Measurements from ENCODE around the gene ATP9A. TPM values are rescaled to one million over a fixed set of nuclear protein-coding genes. Genes with fewer than 3 reads are reported as not detected.

ATP9A gene
- total RNA-seq, 5 donors from 2014 or later (not counting 1 experiment from before 2014, with no cell fraction given) = 0.44 to 0.85 (median 0.72) TPM

- ChIA-PET POLR2A (no interaction called here), CTCF (no interaction called here)
- H3K4me1 Mint-ChIP-seq = peaks cover 0 to 20% (median 13%) of the 10 kb centered on the region in 3 donors
- Histone ChIP-seq H3K27ac (ENCODE audit: low read length) (no peak overlapping the region), H3K27me3 (replicated peaks in 1 of 2; ENCODE audit: control insufficient read depth in 2 of 2, extremely low read depth in 1 of 2, insufficient read depth in 2 of 2, low read length in 1 of 2) (peaks cover 2 to 39% of the 10 kb centered on the region in 2 experiments), H3K36me3 (ENCODE audit: control insufficient read depth in 2 of 2, extremely low read depth in 1 of 2, insufficient read depth in 1 of 2, low read length in 1 of 2) (no peaks in the 10 kb centered on the region), H3K9me3 (no peaks in the 10 kb centered on the region), H3K4me3 (ENCODE audit: control insufficient read depth in 1 of 2, extremely low read depth in 1 of 2, low read length in 1 of 2) (peak overlapping the region in 1 of 2 donors; percentile 19), H3K4me1 (ENCODE audit: control insufficient read depth in 1 of 2, extremely low read depth in 1 of 2, insufficient read depth in 2 of 2, low read length in 2 of 2) (peaks cover 0 to 19% of the 10 kb centered on the region in 2 experiments)
- H3K4me3 Mint-ChIP-seq = peak overlapping the region in 2 of 3 donors; percentile 31 to 63
- H3K36me3 Mint-ChIP-seq = no peaks in the 10 kb centered on the region
- ATAC-seq (replicated peaks in 1 of 4) (no peak), DNase-seq (no peak)
- 2% methylated on average over 23 of the region's 59 CpGs for WGBS (ENCODE audit: insufficient coverage)
- H3K27me3 Mint-ChIP-seq = peaks cover 45 to 64% of the 10 kb centered on the region in 2 donors
- no peak overlapping the region for H3K27ac Mint-ChIP-seq
- H3K9me3 Mint-ChIP-seq = no peaks in the 10 kb centered on the region
Measured at GRCh38 chr20:51801122-51801822, 33.1 kb upstream of the ATP9A start.

- Histone ChIP-seq H3K4me1 (ENCODE audit: control insufficient read depth in 1 of 2, extremely low read depth in 1 of 2, insufficient read depth in 2 of 2, low read length in 2 of 2) (peaks cover 0 to 19% of the 10 kb centered on the region in 2 experiments), H3K9me3 (no peaks in the 10 kb centered on the region), H3K27me3 (replicated peaks in 1 of 2; ENCODE audit: control insufficient read depth in 2 of 2, extremely low read depth in 1 of 2, insufficient read depth in 2 of 2, low read length in 1 of 2) (peaks cover 2 to 39% of the 10 kb centered on the region in 2 experiments), H3K4me3 (ENCODE audit: control insufficient read depth in 1 of 2, extremely low read depth in 1 of 2, low read length in 1 of 2) (peak overlapping the region in 1 of 2 donors; percentile 19), H3K36me3 (ENCODE audit: control insufficient read depth in 2 of 2, extremely low read depth in 1 of 2, insufficient read depth in 1 of 2, low read length in 1 of 2) (no peaks in the 10 kb centered on the region), H3K27ac (ENCODE audit: low read length) (no peak overlapping the region)
- peak in 1 of 35 experiments; percentile 5 for DNase-seq
- ChIA-PET CTCF (no interaction called here), POLR2A (no interaction called here)
- ATAC-seq (replicated peaks in 1 of 4) = no peak
- WGBS (ENCODE audit: insufficient coverage) = 4% methylated on average over 4 of the region's 18 CpGs
- Mint-ChIP-seq H3K4me1 (peaks cover 0 to 20% (median 13%) of the 10 kb centered on the region in 3 donors), H3K27ac (no peak overlapping the region), H3K9me3 (no peaks in the 10 kb centered on the region), H3K4me3 (peak overlapping the region in 2 of 3 donors; percentile 31 to 63), H3K36me3 (no peaks in the 10 kb centered on the region), H3K27me3 (peaks cover 43 to 61% of the 10 kb centered on the region in 2 donors)
Measured at GRCh38 chr20:51800872-51801121, 32.6 kb upstream of the ATP9A start.

- ChIA-PET CTCF (interaction anchor here in 1 of 2 donors (0.6 to 1.6 kb wide), 3 partner anchors 8 to 874 kb away, joined by 3 to 9 read pairs (median 3); no protein-coding TSS in a partner anchor), POLR2A (no interaction called here)
- Mint-ChIP-seq H3K4me3 (peak overlapping the region; percentile 25 to 63 (median 41)), H3K27ac (no peak overlapping the region), H3K27me3 (peaks cover 42 to 60% of the 10 kb centered on the region in 2 donors), H3K36me3 (no peaks in the 10 kb centered on the region), H3K9me3 (no peaks in the 10 kb centered on the region), H3K4me1 (peaks cover 0 to 20% (median 13%) of the 10 kb centered on the region in 3 donors)
- DNase-seq = peak in 34 of 35 experiments; percentile 2 to 64 (median 40)
- 1% methylated on average over 19 of the region's 44 CpGs for WGBS (ENCODE audit: insufficient coverage)
- peaks cover 0 to 19% of the 10 kb centered on the region in 2 experiments for H3K4me1 ChIP-seq (ENCODE audit: control insufficient read depth in 1 of 2, extremely low read depth in 1 of 2, insufficient read depth in 2 of 2, low read length in 2 of 2)
- no peaks in the 10 kb centered on the region for H3K36me3 ChIP-seq (ENCODE audit: control insufficient read depth in 2 of 2, extremely low read depth in 1 of 2, insufficient read depth in 1 of 2, low read length in 1 of 2)
- peak in 3 of 4 experiments; percentile 27 to 59 (median 43) for ATAC-seq (replicated peaks in 1 of 4)
- H3K27ac ChIP-seq (ENCODE audit: low read length) = no peak overlapping the region
- H3K27me3 ChIP-seq (replicated peaks in 1 of 2; ENCODE audit: control insufficient read depth in 2 of 2, extremely low read depth in 1 of 2, insufficient read depth in 2 of 2, low read length in 1 of 2) = peaks cover 2 to 36% of the 10 kb centered on the region in 2 experiments
- no peaks in the 10 kb centered on the region for H3K9me3 ChIP-seq
- peak overlapping the region in 1 of 2 donors; percentile 19 for H3K4me3 ChIP-seq (ENCODE audit: control insufficient read depth in 1 of 2, extremely low read depth in 1 of 2, low read length in 1 of 2)
Measured at GRCh38 chr20:51800060-51800871, 32.1 kb upstream of the ATP9A start.

- no peaks in the 10 kb centered on the region for H3K36me3 Mint-ChIP-seq
- H3K4me1 Mint-ChIP-seq = peaks cover 0 to 20% (median 13%) of the 10 kb centered on the region in 3 donors
- no peaks in the 10 kb centered on the region for H3K9me3 ChIP-seq
- H3K27ac ChIP-seq (ENCODE audit: low read length) = no peak overlapping the region
- POLR2A ChIA-PET = no interaction called here
- no peak overlapping the region for H3K4me3 ChIP-seq (ENCODE audit: control insufficient read depth in 1 of 2, extremely low read depth in 1 of 2, low read length in 1 of 2)
- peaks cover 0 to 19% of the 10 kb centered on the region in 2 experiments for H3K4me1 ChIP-seq (ENCODE audit: control insufficient read depth in 1 of 2, extremely low read depth in 1 of 2, insufficient read depth in 2 of 2, low read length in 2 of 2)
- no peak for DNase-seq
- peaks cover 37 to 63% of the 10 kb centered on the region in 2 donors for H3K27me3 Mint-ChIP-seq
- no peaks in the 10 kb centered on the region for H3K36me3 ChIP-seq (ENCODE audit: control insufficient read depth in 2 of 2, extremely low read depth in 1 of 2, insufficient read depth in 1 of 2, low read length in 1 of 2)
- peaks cover 2 to 33% of the 10 kb centered on the region in 2 experiments for H3K27me3 ChIP-seq (replicated peaks in 1 of 2; ENCODE audit: control insufficient read depth in 2 of 2, extremely low read depth in 1 of 2, insufficient read depth in 2 of 2, low read length in 1 of 2)
- no peak for ATAC-seq (replicated peaks in 1 of 4)
- WGBS (ENCODE audit: insufficient coverage) = no CpG with 5 or more reads among the region's 10 CpGs
- no peaks in the 10 kb centered on the region for H3K9me3 Mint-ChIP-seq
- no peak overlapping the region for H3K27ac Mint-ChIP-seq
- CTCF ChIA-PET = interaction anchor here in 1 of 2 donors (1.2 to 1.6 kb wide), 2 partner anchors 9 to 283 kb away, joined by 3 to 9 read pairs; no protein-coding TSS in a partner anchor
- peak overlapping the region in 1 of 3 donors; percentile 63 for H3K4me3 Mint-ChIP-seq
Measured at GRCh38 chr20:51799401-51799860, 31.2 kb upstream of the ATP9A start.

GRCh38 chr20:51797357-51798025, 29.3 kb upstream of the ATP9A start:
- H3K36me3 ChIP-seq (ENCODE audit: control insufficient read depth in 2 of 2, extremely low read depth in 1 of 2, insufficient read depth in 1 of 2, low read length in 1 of 2) = no peaks in the 10 kb centered on the region
- H3K4me1 ChIP-seq (ENCODE audit: control insufficient read depth in 1 of 2, extremely low read depth in 1 of 2, insufficient read depth in 2 of 2, low read length in 2 of 2) = peaks cover 0 to 19% of the 10 kb centered on the region in 2 experiments
- no CpG with 5 or more reads among the region's 3 CpGs for WGBS (ENCODE audit: insufficient coverage)
- Mint-ChIP-seq H3K27ac (no peak overlapping the region), H3K27me3 (peaks cover 31 to 59% of the 10 kb centered on the region in 2 donors), H3K36me3 (no peaks in the 10 kb centered on the region), H3K4me3 (no peak overlapping the region), H3K4me1 (peaks cover 0 to 18% (median 13%) of the 10 kb centered on the region in 3 donors), H3K9me3 (no peaks in the 10 kb centered on the region)
- CTCF ChIA-PET = interaction anchor here in 1 of 2 donors (0.5 kb wide), 1 partner anchor 15 kb away, joined by 5 read pairs; no protein-coding TSS in a partner anchor
- H3K9me3 ChIP-seq = no peaks in the 10 kb centered on the region
- no peak overlapping the region for H3K27ac ChIP-seq (ENCODE audit: low read length)
- H3K27me3 ChIP-seq (replicated peaks in 1 of 2; ENCODE audit: control insufficient read depth in 2 of 2, extremely low read depth in 1 of 2, insufficient read depth in 2 of 2, low read length in 1 of 2) = peaks cover 0 to 41% of the 10 kb centered on the region in 2 experiments
- no peak overlapping the region for H3K4me3 ChIP-seq (ENCODE audit: control insufficient read depth in 1 of 2, extremely low read depth in 1 of 2, low read length in 1 of 2)
- DNase-seq = no peak
- POLR2A ChIA-PET = interaction anchor here in 1 of 2 donors (0.5 kb wide), 1 partner anchor 10 kb away, joined by 4 read pairs; no protein-coding TSS in a partner anchor
- no peak for ATAC-seq (replicated peaks in 1 of 4)

GRCh38 chr20:51796340-51796739, 28.1 kb upstream of the ATP9A start:
- H3K27ac ChIP-seq (ENCODE audit: low read length) = no peak overlapping the region
- peaks cover 0 to 18% (median 13%) of the 10 kb centered on the region in 3 donors for H3K4me1 Mint-ChIP-seq
- peaks cover 0 to 41% of the 10 kb centered on the region in 2 experiments for H3K27me3 ChIP-seq (replicated peaks in 1 of 2; ENCODE audit: control insufficient read depth in 2 of 2, extremely low read depth in 1 of 2, insufficient read depth in 2 of 2, low read length in 1 of 2)
- peaks cover 0 to 15% of the 10 kb centered on the region in 2 experiments for H3K4me1 ChIP-seq (ENCODE audit: control insufficient read depth in 1 of 2, extremely low read depth in 1 of 2, insufficient read depth in 2 of 2, low read length in 2 of 2)
- WGBS (ENCODE audit: insufficient coverage) = no CpG with 5 or more reads among the region's 3 CpGs
- POLR2A ChIA-PET = no interaction called here
- ATAC-seq (replicated peaks in 1 of 4) (no peak), DNase-seq (no peak)
- H3K27ac Mint-ChIP-seq = no peak overlapping the region
- H3K36me3 Mint-ChIP-seq = no peaks in the 10 kb centered on the region
- H3K9me3 ChIP-seq = no peaks in the 10 kb centered on the region
- no peak overlapping the region for H3K4me3 Mint-ChIP-seq
- H3K9me3 Mint-ChIP-seq = no peaks in the 10 kb centered on the region
- H3K36me3 ChIP-seq (ENCODE audit: control insufficient read depth in 2 of 2, extremely low read depth in 1 of 2, insufficient read depth in 1 of 2, low read length in 1 of 2) = no peaks in the 10 kb centered on the region
- CTCF ChIA-PET = interaction anchor here in 1 of 2 donors (0.6 kb wide), 1 partner anchor 265 kb away, joined by 3 read pairs; no protein-coding TSS in a partner anchor
- H3K4me3 ChIP-seq (ENCODE audit: control insufficient read depth in 1 of 2, extremely low read depth in 1 of 2, low read length in 1 of 2) = no peak overlapping the region
- H3K27me3 Mint-ChIP-seq = peaks cover 30 to 53% of the 10 kb centered on the region in 2 donors
